ENCODE results near the gene MLIP. TPM values are rescaled to one million over a fixed set of nuclear protein-coding genes. Genes with fewer than 3 reads are reported as not detected.
"Not testable (repeated sequence)": the region's sequence is repeated elsewhere in the genome, so short reads cannot be mapped to it uniquely, and the experiment has no call there.

The MLIP gene
- total and polyA plus RNA-seq, 10 donors: 0.02 to 0.30 (median 0.07) TPM; not detected in 6

GRCh38 chr6:54245265-54245664, 134.0 kb downstream of the MLIP start:
- Histone ChIP-seq H3K27ac (no peak overlapping the region), H3K9me3 (no peaks in the 10 kb centered on the region), H3K4me3 (no peak overlapping the region), H3K27me3 (replicated peaks in 1 of 7) (no peaks in the 10 kb centered on the region), H3K36me3 (no peaks in the 10 kb centered on the region), H3K4me1 (no peaks in the 10 kb centered on the region)
- intact Hi-C loops (cut with DNase I; ENCODE audit: low total_unique reads): no loop called here
- TF ChIP-seq CTCF (IDR thresholded peaks at IDR 0.05 in 8 of 11, conservative IDR thresholded peaks at IDR 0.05 in 3 of 11) (no peak), POLR2AphosphoS5 (IDR thresholded peaks at IDR 0.05) (no peak), POLR2A (IDR thresholded peaks at IDR 0.05) (no peak)
- DNase-seq: no peak
- WGBS, 5 donors: 77 to 93% (median 84%) methylated on average over 2 of the region's 2 CpGs

GRCh38 chr6:54248319-54248718, 137.1 kb downstream of the MLIP start:
- no peaks in the 10 kb centered on the region for H3K9me3 ChIP-seq
- no peak overlapping the region for H3K27ac ChIP-seq
- H3K4me1 ChIP-seq: no peaks in the 10 kb centered on the region
- no peak for DNase-seq
- intact Hi-C loops (cut with DNase I; ENCODE audit: low total_unique reads): no loop called here
- no peaks in the 10 kb centered on the region for H3K36me3 ChIP-seq
- H3K4me3 ChIP-seq: no peak overlapping the region
- TF ChIP-seq CTCF (IDR thresholded peaks at IDR 0.05 in 8 of 11, conservative IDR thresholded peaks at IDR 0.05 in 3 of 11): no peak
- no peak for TF ChIP-seq POLR2A (IDR thresholded peaks at IDR 0.05)
- no peak for TF ChIP-seq POLR2AphosphoS5 (IDR thresholded peaks at IDR 0.05)
- H3K27me3 ChIP-seq (replicated peaks in 1 of 7): no peaks in the 10 kb centered on the region

- DNase-seq: no peak
- no peaks in the 10 kb centered on the region for H3K36me3 ChIP-seq
- H3K4me1 ChIP-seq: no peaks in the 10 kb centered on the region
- intact Hi-C loops (cut with DNase I; ENCODE audit: low total_unique reads): no loop called here
- no peaks in the 10 kb centered on the region for H3K27me3 ChIP-seq (replicated peaks in 1 of 7)
- no peak for TF ChIP-seq CTCF (IDR thresholded peaks at IDR 0.05 in 8 of 11, conservative IDR thresholded peaks at IDR 0.05 in 3 of 11)
- TF ChIP-seq POLR2A (IDR thresholded peaks at IDR 0.05): no peak
- no peak for TF ChIP-seq POLR2AphosphoS5 (IDR thresholded peaks at IDR 0.05)
- H3K9me3 ChIP-seq: no peaks in the 10 kb centered on the region
- H3K27ac ChIP-seq: no peak overlapping the region
- WGBS, 5 donors: 88 to 98% (median 88%) methylated on average over 1 of the region's 1 CpG
- H3K4me3 ChIP-seq: no peak overlapping the region
These were observed 137.8 kb downstream of the MLIP start for GRCh38 chr6:54248994-54249393.

- H3K36me3 ChIP-seq; H3K4me3 ChIP-seq; DNase-seq; H3K27me3 ChIP-seq (replicated peaks in 1 of 7); H3K4me1 ChIP-seq; H3K27ac ChIP-seq; H3K9me3 ChIP-seq; intact Hi-C loops (cut with DNase I; ENCODE audit: low total_unique reads): not testable (repeated sequence)
- WGBS, 5 donors: 79 to 95% (median 82%) methylated on average over 2 of the region's 2 CpGs
These were observed 138.6 kb downstream of the MLIP start for GRCh38 chr6:54249812-54250211.

GRCh38 chr6:54252496-54252895, 141.3 kb downstream of the MLIP start:
- no peak for TF ChIP-seq POLR2AphosphoS5 (IDR thresholded peaks at IDR 0.05)
- no peak for TF ChIP-seq CTCF (IDR thresholded peaks at IDR 0.05 in 8 of 11, conservative IDR thresholded peaks at IDR 0.05 in 3 of 11)
- TF ChIP-seq POLR2A (IDR thresholded peaks at IDR 0.05): no peak
- H3K4me1 ChIP-seq: no peaks in the 10 kb centered on the region
- no peak overlapping the region for H3K27ac ChIP-seq
- 88 to 98% (median 96%) methylated on average over 1 of the region's 1 CpG for WGBS, 5 donors
- no peaks in the 10 kb centered on the region for H3K36me3 ChIP-seq
- H3K4me3 ChIP-seq: no peak overlapping the region
- intact Hi-C loops (cut with DNase I; ENCODE audit: low total_unique reads): no loop called here
- no peaks in the 10 kb centered on the region for H3K9me3 ChIP-seq
- no peak for DNase-seq
- H3K27me3 ChIP-seq (replicated peaks in 1 of 7): no peaks in the 10 kb centered on the region

Data from spleen (tissue), 11 donors.